ENCODE measurements around the gene WT1.

- no peak for TF ChIP-seq POLR2A (IDR thresholded peaks at IDR 0.05)
- no peak for TF ChIP-seq POLR2AphosphoS5 (IDR thresholded peaks at IDR 0.05)
Observed at GRCh38 chr11:32343325-32344008, 91.9 kb downstream of the WT1 start.
